GM12875 (cell line): Measurements from ENCODE around the gene KIF13A.
"Not testable (repeated sequence)": the region's sequence is repeated elsewhere in the genome, so short reads cannot be mapped to it uniquely, and the experiment has no call there.

Source experiments
- H3K4me3 ChIP-seq: one replicate; pipeline ENCODE4 v1.5.1; 2011; ENCODE audit warnings: low read depth, low read length, control low read depth
- CTCF ChIP-seq: IDR thresholded peaks from 2 replicates; pipeline ENCODE4 v1.5.1; 2011; ENCODE audit warnings: low read depth, mild to moderate bottlenecking, control low read depth, inconsistent platforms, low read length, moderate library complexity, borderline replicate concordance; ENCODE audit not compliant: insufficient read depth

The KIF13A gene

DNA sequence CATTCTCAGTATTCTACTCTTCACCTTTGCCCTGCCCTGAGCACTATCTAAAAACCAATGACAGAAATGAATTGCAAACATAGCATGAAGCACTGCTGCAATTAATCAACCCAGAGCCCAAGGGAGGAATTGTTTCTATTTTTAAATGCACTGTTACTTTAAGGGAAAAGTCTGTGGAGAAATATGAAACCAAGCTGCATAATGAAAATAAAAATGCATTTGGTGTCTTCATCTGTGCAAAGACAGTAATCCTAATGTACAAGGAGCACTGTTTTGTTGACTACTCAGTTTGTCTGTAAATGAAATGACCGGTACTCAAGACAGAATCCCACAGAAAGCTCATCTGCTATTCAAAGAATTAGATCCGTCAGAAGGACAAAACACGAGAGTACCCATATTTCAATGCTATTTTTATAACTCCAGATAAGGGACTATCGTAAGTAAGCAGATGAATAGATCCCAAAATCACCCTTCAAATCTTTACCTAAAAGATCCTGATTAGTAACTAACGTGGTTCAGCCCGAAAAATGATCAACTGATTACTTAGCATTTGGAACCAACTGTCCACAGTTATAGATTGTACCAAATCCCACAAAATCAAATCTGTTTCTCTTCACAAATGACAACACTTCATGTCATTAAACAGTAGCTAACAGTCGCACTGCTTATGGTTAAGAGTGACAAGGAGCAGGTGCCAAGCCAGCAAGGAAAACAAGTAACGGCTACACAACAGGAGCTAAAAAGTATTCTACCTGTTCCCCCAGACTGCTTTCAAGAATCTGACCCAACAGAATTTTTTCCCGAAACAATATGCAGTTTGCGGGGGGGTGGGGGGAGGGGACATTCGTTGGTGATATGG is 2.4 kb downstream of the KIF13A start:
- H3K4me3 ChIP-seq, result no peak overlapping the region
- TF ChIP-seq CTCF, result no peak

DNA sequence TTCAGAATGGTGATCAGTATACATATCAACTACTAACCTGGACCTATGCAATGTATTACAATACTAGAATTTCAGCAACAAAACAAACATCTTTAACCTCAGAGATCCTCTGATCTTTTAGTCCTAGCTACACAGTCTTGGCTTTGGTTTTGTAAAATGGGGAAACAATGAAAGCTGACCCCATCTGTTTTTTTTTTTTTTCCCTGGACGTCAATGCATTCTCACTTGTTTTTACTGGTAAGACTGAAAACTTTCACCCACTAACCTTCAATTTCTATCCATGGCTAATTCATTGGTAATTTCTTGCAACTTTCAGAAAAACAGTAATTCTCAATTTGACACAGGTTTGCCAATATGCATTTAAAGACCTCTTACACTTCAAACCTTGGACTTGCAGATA is 3.0 kb downstream of the KIF13A start:
- H3K4me3 ChIP-seq, result no peak overlapping the region
- TF ChIP-seq CTCF, result no peak

DNA sequence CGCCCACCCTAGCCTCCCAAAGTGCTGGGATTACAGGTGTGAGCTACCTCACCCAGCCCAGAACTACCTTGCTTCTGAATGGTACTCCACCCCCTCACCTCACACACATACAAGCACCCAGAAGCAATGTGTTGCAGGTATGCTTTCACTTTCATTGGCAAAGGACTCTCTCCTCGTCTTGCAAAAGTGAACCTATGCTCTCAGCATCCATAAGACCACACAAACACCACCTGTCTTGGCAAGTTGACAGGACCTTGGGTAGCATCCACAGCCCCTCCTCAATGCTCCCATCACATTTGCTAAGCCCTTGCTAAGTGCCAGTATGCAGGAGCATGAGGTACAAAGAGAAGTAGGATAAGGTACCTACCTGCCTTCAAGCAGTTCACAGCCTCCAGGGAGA is 3.7 kb downstream of the KIF13A start:
- H3K4me3 ChIP-seq, result no peak overlapping the region
- no peak for TF ChIP-seq CTCF

DNA sequence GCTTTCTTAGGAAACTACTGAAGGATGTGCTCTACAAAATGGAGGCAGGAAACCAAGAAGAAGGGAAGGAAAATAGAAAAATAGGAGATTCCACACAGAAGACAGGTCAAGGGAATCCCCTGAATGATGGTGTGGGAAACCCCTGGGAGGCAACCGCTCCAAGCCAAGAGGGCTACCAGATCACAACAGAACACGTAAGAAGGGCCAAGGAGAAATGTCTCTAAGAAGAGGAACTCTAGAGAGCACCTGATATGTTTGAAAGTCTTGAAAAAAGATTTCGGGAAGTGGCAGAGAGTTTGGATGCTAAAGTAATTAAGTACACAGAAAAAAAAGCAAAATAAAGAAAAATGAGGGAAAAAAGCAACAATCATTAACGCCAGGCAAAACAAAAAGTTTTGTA is 7.1 kb downstream of the KIF13A start:
- H3K4me3 ChIP-seq, result no peak overlapping the region
- TF ChIP-seq CTCF, result no peak

DNA sequence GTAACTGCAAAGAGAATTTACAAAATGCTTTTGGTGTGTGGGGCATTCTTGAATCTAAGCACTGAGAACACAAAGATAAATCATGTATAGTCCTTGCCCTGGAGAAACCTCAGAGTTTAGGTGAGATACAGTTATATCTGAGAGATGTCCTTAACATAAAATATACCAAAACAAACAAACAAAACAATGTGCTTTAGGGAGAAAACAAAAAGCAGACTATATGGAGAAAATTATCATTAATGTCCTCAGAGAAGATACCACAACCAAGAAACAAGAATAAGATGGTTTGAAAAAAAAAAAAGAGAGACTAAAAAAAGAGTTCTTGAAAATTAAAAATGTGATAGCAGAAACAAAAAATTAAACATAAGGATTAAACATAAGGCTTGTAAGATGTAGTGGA is 8.0 kb downstream of the KIF13A start:
- no peak for TF ChIP-seq CTCF
- H3K4me3 ChIP-seq, result no peak overlapping the region

- not testable (repeated sequence) for H3K4me3 ChIP-seq
Measured at GRCh38 chr6:17976258-17976657, 11.2 kb downstream of the KIF13A start.

DNA sequence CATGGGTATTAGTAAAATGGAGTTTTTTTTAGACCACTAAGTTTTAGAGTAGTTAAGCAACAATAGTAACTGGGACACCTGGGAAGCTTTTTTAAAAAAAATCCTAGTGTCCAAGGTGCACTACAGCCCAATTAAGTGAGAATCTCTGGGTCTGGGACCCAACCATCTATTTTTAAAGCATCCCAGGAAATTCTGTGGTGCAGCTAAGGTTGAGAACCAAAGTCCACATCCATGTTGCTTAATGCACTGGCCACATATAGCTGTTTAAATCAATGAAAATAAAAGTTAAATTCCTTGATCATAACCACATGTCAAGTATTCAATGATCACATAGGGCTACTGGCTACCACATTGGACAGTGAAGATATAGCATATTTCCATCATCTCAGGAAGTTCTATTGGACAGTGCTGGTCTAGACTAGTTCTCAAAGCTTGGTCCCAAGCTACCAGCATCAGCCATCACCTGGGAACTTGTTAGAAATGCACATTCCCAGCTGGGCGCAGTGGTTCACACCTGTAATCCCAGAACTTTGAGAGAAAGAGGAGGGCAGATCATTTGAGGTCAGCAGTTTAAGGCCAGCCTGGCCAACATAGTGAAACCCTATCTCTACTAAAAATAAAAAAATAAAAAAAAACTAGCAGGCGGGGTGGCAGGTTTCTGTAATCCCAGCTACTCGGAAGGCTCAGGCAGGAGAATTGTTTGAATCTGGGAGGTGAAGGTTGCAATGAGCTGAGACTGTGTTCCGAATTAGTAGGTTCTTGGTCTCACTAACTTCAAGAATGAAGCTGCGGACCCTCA is 12.7 kb downstream of the KIF13A start:
- no peak for TF ChIP-seq CTCF
- H3K4me3 ChIP-seq, result no peak overlapping the region
